Measurements from ENCODE around the gene C1QTNF1. TPM values are rescaled to one million over a fixed set of nuclear protein-coding genes. Genes with fewer than 3 reads are reported as not detected.

Gene C1QTNF1
- polyA plus RNA-seq, 1 donor = 3.8 TPM

DNA sequence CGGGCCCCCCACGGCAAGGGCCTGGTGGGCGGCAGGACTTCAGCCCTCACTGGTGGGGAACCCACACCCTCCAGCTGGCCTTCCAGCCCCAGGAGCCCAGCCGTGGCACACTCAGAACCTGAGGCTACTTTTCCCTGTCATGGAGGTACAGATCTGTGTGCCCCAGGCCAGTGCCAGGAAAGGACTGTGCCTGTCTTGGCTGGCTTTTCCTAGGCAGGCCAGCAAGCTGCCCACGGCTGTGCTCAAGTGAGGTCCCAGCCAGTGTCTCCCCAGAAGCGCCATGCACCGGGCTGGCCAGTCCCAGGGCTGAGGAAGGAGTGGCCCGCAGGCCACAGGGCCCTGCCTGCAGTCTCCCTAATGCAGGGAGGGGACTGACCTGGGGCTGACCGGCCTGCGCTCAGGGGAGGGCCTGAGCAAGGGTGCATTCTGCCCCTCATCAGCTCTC is 67.3 kb downstream of the C1QTNF1 start:
- no peak for DNase-seq (ENCODE audit: low read depth)

- no peak for DNase-seq (ENCODE audit: low read depth)
Observed at GRCh38 chr17:79092567-79092966, 68.6 kb downstream of the C1QTNF1 start.

DNA sequence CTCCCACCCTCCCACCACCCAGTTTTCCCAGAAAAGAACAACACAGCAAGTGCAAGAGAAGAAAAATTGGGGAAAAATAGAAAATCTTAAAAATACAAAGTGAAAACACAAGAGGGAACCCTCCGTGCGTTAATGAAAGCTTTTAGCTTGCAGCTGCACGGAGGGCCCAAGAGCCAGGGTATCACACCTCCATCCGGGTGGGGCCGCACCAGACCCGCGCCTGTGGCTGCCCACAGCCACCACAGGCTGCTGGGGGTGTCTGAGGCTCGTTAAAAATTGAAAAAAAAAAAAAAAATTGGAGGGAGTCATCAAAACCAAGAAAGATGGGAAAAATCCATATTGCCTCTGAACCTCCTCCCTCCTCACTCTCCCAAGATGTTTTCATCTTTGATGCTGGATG is 69.3 kb downstream of the C1QTNF1 start:
- DNase-seq (ENCODE audit: low read depth) = no peak

GRCh38 chr17:79094261-79094660 is 70.3 kb downstream of the C1QTNF1 start:
- no peak for DNase-seq (ENCODE audit: low read depth)

- no peak for DNase-seq (ENCODE audit: low read depth)
Observed at GRCh38 chr17:79095345-79096055, 71.5 kb downstream of the C1QTNF1 start.

DNA sequence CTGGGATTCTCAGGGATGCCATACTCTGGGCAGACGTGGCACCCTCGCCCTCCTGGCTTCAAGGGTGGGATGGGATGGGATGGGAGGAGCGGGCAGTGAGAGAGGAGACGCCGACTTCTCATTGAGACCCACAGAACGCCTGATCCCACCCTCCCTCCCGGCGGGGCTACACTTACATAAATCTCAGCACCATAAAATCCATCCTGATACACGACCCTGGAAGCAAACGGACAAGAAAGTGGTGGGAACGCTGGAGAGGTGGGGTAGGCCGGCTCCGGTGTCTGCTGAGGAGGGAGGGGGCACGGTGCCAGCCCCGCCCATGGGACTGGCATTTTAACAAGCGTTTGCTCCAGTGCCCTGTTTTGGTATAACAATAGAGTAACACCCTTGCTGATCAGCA is 72.5 kb downstream of the C1QTNF1 start:
- no peak for DNase-seq (ENCODE audit: low read depth)

- no peak for DNase-seq (ENCODE audit: low read depth)
Observed at GRCh38 chr17:79097226-79098055, 73.5 kb downstream of the C1QTNF1 start.

DNA sequence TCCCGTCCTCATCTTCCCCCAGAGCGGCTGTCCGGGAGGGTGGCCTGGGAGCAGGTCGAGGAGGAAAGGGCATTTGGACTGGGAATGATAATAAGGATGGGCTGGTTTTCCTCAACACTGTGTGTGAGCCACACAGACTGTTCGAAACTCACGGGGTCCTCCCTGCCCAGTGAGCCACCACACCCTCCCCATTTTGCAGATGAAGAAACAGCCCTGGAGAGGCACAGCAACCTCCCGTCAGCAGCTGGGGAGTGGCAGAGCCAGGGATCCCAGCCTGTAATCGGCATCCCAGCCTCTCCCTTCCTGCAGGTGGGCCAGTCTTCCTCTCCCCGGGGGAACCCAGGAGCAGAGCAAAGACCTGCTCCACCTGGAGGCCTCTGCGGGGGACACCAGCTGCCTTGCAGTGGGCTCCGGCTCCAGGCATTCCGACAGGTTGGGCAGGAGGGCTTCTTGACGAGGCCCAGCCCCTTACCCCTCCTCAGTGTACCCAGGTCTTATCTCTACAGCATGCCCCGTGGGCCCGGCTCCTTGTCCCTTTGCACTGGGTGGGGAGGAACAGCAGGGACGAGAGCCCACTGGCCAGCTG is 74.4 kb downstream of the C1QTNF1 start:
- no peak for DNase-seq (ENCODE audit: low read depth)

Other genes with a start within 250 kb of the C1QTNF1 start
- 22.5 TPM for gene CYTH1, start 241.9 kb upstream of the C1QTNF1 start, polyA plus RNA-seq (ENCODE audit: insufficient read length)
- 26.1 TPM for gene USP36, start 183.4 kb upstream of the C1QTNF1 start, polyA plus RNA-seq (ENCODE audit: insufficient read length)
- 0.42 TPM for gene CEP295NL, start 121.0 kb upstream of the C1QTNF1 start, polyA plus RNA-seq (ENCODE audit: insufficient read length)
- gene TIMP2, start 98.8 kb upstream of the C1QTNF1 start, polyA plus RNA-seq (ENCODE audit: insufficient read length) = 164 TPM
- gene LGALS3BP, start 44.2 kb upstream of the C1QTNF1 start, polyA plus RNA-seq (ENCODE audit: insufficient read length) = 45.4 TPM
- gene CANT1, start 14.4 kb upstream of the C1QTNF1 start, polyA plus RNA-seq (ENCODE audit: insufficient read length) = 25.6 TPM
- 17.9 TPM for gene ENGASE, start 50.7 kb downstream of the C1QTNF1 start, polyA plus RNA-seq (ENCODE audit: insufficient read length)

All from forelimb muscle (tissue), 1 donor.